ENCODE data around the gene PPDPF.

The PPDPF gene

DNA sequence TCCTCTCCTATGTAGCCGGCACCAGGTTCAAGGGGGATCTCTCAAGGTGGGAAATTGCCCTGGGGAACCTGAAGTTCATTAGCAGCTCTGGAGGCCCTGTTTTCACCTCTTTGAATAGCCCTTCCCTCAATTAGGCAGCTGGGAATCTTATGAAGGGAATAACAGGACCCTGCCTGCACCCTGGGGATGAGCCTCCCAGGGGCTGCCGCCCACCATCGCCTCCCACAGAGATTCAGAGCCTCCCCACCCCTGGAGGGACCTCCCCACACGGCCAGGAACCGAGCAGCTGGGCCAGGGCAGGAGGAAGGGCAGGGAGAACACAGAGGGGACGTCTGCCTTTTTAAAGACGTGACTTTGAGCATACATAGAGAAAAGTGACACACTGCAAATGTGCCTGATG lies 17.0 kb upstream of the PPDPF start:
- TF ChIP-seq, protein P1, sequence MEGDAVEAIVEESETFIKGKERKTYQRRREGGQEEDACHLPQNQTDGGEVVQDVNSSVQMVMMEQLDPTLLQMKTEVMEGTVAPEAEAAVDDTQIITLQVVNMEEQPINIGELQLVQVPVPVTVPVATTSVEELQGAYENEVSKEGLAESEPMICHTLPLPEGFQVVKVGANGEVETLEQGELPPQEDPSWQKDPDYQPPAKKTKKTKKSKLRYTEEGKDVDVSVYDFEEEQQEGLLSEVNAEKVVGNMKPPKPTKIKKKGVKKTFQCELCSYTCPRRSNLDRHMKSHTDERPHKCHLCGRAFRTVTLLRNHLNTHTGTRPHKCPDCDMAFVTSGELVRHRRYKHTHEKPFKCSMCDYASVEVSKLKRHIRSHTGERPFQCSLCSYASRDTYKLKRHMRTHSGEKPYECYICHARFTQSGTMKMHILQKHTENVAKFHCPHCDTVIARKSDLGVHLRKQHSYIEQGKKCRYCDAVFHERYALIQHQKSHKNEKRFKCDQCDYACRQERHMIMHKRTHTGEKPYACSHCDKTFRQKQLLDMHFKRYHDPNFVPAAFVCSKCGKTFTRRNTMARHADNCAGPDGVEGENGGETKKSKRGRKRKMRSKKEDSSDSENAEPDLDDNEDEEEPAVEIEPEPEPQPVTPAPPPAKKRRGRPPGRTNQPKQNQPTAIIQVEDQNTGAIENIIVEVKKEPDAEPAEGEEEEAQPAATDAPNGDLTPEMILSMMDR (IDR thresholded peaks at IDR 0.05; ENCODE audit: extremely low read depth, insufficient read depth, missing control alignments) = no peak
- DNase-seq (ENCODE audit: low spot score) = no peak
- in situ Hi-C loops (cut with MboI; ENCODE audit: low pct_unique_long_range_greater_than_20kb, low sequenced_read_pairs, unreplicated experiment) = no loop called here

DNA sequence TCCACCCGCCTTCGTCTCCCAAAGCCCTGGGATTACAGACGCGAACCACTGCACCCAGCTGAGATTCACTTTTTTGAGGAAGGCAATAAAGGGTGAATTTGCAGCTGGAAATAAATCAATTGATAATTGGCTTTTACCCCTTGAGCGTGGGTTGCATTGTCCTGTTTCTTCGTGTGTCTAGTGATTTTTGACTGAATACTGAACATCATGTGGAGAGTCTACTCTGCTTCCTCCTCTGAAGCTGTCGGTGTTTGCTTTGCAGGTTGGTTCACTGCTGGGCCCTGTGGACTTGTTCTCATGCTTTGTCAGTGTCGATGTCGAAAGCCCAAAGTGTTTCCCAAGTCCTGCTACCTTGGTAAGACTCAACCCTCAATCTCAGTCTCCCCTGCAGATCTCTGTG lies 15.9 kb upstream of the PPDPF start:
- DNase-seq (ENCODE audit: low spot score) = no peak
- TF ChIP-seq, protein P1 (IDR thresholded peaks at IDR 0.05; ENCODE audit: extremely low read depth, insufficient read depth, missing control alignments) = no peak
- in situ Hi-C loops (cut with MboI; ENCODE audit: low pct_unique_long_range_greater_than_20kb, low sequenced_read_pairs, unreplicated experiment) = no loop called here

DNA sequence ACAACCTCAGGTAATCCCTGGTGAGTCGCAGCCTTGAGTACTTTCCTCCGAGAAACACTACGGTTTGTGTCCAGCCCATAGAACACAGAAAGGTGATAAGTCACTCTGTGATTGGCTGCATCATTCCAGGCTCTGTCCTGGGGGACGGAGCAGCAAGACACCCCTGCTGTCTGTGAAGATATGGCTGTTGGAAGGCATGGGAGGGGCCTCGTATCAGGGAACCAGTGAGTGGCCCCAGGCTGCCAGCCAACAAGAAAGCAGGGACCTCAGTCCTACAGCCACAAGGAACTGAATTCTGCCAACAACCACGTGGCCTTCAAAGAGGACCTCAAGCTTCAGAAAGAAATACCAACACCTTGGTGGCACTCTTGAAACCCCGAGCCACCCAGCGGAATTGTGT lies 15.3 kb upstream of the PPDPF start:
- DNase-seq (ENCODE audit: low spot score) = no peak
- TF ChIP-seq, protein P1 (IDR thresholded peaks at IDR 0.05; ENCODE audit: extremely low read depth, insufficient read depth, missing control alignments) = no peak
- in situ Hi-C loops (cut with MboI; ENCODE audit: low pct_unique_long_range_greater_than_20kb, low sequenced_read_pairs, unreplicated experiment) = no loop called here

DNA sequence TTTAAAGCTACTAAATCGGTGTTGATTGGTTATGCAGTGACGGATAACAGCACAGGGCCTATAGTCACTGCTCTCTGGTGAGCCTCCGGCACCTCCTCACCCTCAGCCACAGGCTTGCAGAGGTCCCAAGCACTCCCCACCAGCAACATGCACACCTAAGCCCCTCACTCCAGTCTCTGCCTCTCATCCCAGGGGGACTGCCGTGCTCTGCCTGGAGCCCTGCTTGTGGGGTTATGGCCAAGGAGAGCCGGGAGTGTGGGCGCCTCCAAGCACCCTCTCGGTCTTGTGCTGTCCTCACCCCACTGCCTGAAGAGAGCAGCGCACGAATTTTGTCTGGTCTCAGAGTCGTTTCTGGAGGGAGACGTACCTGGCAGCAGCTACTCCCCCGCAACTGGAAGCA lies 14.8 kb upstream of the PPDPF start:
- in situ Hi-C loops (cut with MboI; ENCODE audit: low pct_unique_long_range_greater_than_20kb, low sequenced_read_pairs, unreplicated experiment) = no loop called here
- no peak for DNase-seq (ENCODE audit: low spot score)
- TF ChIP-seq, protein P1 (IDR thresholded peaks at IDR 0.05; ENCODE audit: extremely low read depth, insufficient read depth, missing control alignments) = no peak

DNA sequence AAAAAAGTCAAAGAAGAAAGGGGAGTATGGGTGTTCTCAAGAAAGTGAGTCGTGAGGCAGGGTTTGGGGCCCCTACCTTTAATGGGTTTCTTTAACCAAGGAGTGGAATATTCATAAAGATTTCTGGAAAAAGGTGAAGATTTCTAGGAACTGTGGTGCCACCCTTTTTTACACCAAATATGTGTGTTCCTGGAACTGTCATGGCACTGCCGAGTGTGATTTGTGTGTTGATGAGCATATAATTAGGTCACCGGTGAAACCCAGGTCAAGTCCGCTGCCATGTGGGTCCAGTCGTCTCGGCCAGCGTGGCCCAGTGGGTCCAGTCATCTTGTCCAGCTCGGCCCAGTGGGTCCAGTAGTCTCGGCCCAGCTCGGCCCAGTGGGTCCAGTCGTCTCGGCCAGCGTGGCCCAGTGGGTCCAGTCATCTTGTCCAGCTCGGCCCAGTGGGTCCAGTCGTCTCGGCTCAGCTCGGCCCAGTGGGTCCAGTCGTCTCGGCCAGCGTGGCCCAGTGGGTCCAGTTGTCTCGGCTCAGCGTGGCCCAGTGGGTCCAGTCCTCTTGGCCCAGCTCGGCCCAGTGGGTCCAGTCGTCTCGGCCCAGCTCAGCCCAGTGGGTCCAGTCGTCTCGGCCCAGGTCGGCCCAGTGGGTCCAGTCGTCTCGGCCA lies 13.4 kb upstream of the PPDPF start:
- DNase-seq (ENCODE audit: low spot score) = no peak
- TF ChIP-seq, protein P1 (IDR thresholded peaks at IDR 0.05; ENCODE audit: extremely low read depth, insufficient read depth, missing control alignments) = no peak
- in situ Hi-C loops (cut with MboI; ENCODE audit: low pct_unique_long_range_greater_than_20kb, low sequenced_read_pairs, unreplicated experiment) = no loop called here

DNA sequence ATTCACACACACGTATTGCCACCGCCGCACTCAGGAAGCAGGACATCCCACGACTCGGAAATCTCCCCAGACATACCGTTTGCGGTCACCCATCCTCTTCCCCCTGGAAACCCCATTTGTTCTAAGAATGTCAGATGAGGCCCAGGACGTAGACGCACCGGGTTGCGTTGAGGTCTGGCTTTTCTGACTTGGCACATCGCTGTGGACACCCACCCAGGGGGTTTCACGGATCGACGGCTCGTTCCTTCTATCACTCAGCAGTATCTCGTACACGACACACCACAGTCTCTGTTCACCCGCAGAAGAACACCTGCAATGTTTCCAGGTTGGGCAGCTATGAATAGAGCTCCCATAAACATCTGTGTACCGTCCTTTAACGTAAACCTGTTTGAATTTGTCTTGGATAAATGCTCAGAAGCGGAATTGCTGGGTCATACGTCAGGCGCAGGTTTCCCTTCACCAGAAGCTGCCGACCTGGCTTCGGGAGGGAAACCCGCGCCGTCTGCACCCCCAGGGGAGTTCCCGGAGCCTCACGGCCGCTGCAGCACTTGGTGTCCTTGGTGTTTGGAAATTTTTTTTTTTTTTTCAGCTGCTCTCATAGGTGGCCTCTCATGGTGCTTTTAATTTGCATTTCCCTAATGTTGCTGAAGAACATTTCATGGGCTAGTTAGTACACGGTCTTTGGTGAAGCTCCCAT lies 12.3 kb upstream of the PPDPF start:
- in situ Hi-C loops (cut with MboI; ENCODE audit: low pct_unique_long_range_greater_than_20kb, low sequenced_read_pairs, unreplicated experiment) = no loop called here
- DNase-seq (ENCODE audit: low spot score) = no peak
- TF ChIP-seq, protein P1 (IDR thresholded peaks at IDR 0.05; ENCODE audit: extremely low read depth, insufficient read depth, missing control alignments) = no peak

Measured in GM13977 (cell line).